Upper lobe of right lung (tissue), 1 donor: Measurements from ENCODE around the gene SMKR1. TPM values are rescaled to one million over a fixed set of nuclear protein-coding genes. Genes with fewer than 3 reads are reported as not detected.
"Not testable (repeated sequence)": the region's sequence is repeated elsewhere in the genome, so short reads cannot be mapped to it uniquely, and the experiment has no call there.

Source experiments
- ATAC-seq: fragments of 200-7000 bp; cut with Tn5 transposase; one replicate; pipeline ENCODE4 v1.9.1; 2020; ENCODE audit warnings: mild to moderate bottlenecking, moderate library complexity
- DNase-seq: peaks from one replicate; pipeline ENCODE4 v3.0.0-alpha.2; 2020
- H3K27ac ChIP-seq: fragments of 200-600 bp; one replicate; pipeline ENCODE4 v1.8.0; 2022
- H3K27me3 ChIP-seq: fragments of 200-600 bp; one replicate; pipeline ENCODE4 v1.8.0; 2022; ENCODE audit warnings: mild to moderate bottlenecking
- H3K36me3 ChIP-seq: fragments of 200-600 bp; one replicate; pipeline ENCODE4 v1.8.0; 2022
- H3K4me1 ChIP-seq: fragments of 200-600 bp; one replicate; pipeline ENCODE4 v1.8.0; 2022
- H3K4me3 ChIP-seq: fragments of 200-600 bp; one replicate; pipeline ENCODE4 v1.8.0; 2022; ENCODE audit warnings: mild to moderate bottlenecking
- H3K9me3 ChIP-seq: fragments of 200-600 bp; one replicate; pipeline ENCODE4 v1.8.0; 2022
- CTCF ChIP-seq: fragments of 200-600 bp; IDR thresholded peaks from one replicate; pipeline ENCODE4 v1.8.0; 2022; ENCODE audit warnings: antibody characterized with exemption
- intact Hi-C: fragments of 100-400 bp; cut with DNase I; formaldehyde crosslinking; loops from one replicate; pipeline ENCODE4 v1.11.0; 2022
- total RNA-seq: library from RNA; stranded (reverse); fragmentation: NEBNext Ultra II Directional; extraction: Animal tissue kit (Norgen Biotek cat#: 25700); gene quantifications from one replicate; pipeline ENCODE4 v1.2.1, GENCODE V29; 2021
- donor health status: DM: no; HTN: yes; CAD: no; lungs with severe emphysema.

The SMKR1 gene
- total RNA-seq, 1 donor from 2014 or later: not detected

GRCh38 chr7:129479831-129480230 lies 22.5 kb upstream of the SMKR1 start:
- no peak for ATAC-seq
- no peak for TF ChIP-seq CTCF
- Histone ChIP-seq H3K4me3 (no peak overlapping the region), H3K27ac (no peak overlapping the region), H3K4me1 (no peaks in the 10 kb centered on the region), H3K36me3 (no peaks in the 10 kb centered on the region), H3K27me3 (no peaks in the 10 kb centered on the region), H3K9me3 (no peaks in the 10 kb centered on the region)
- no peak for DNase-seq
- intact Hi-C loops: no loop called here

- H3K4me3 ChIP-seq: no peak overlapping the region
- ATAC-seq: no peak
- DNase-seq: no peak
- no peaks in the 10 kb centered on the region for H3K27me3 ChIP-seq
- intact Hi-C loops: no loop called here
- H3K4me1 ChIP-seq: no peaks in the 10 kb centered on the region
- no peaks in the 10 kb centered on the region for H3K9me3 ChIP-seq
- H3K36me3 ChIP-seq: no peaks in the 10 kb centered on the region
- no peak overlapping the region for H3K27ac ChIP-seq
- no peak for TF ChIP-seq CTCF
These were observed 21.5 kb upstream of the SMKR1 start for GRCh38 chr7:129480674-129481363.

GRCh38 chr7:129481376-129481775 lies 21.0 kb upstream of the SMKR1 start:
- ATAC-seq, H3K4me1 ChIP-seq, H3K36me3 ChIP-seq, intact Hi-C loops, H3K27me3 ChIP-seq, DNase-seq, H3K4me3 ChIP-seq, H3K27ac ChIP-seq, H3K9me3 ChIP-seq: not testable (repeated sequence)

- H3K27ac ChIP-seq: no peak overlapping the region
- no peaks in the 10 kb centered on the region for H3K36me3 ChIP-seq
- no peak overlapping the region for H3K4me3 ChIP-seq
- ATAC-seq: no peak
- no peaks in the 10 kb centered on the region for H3K27me3 ChIP-seq
- no peaks in the 10 kb centered on the region for H3K4me1 ChIP-seq
- intact Hi-C loops: no loop called here
- no peaks in the 10 kb centered on the region for H3K9me3 ChIP-seq
- TF ChIP-seq CTCF: no peak
- no peak for DNase-seq
These were observed 19.6 kb upstream of the SMKR1 start for GRCh38 chr7:129482781-129483180.

- H3K27ac ChIP-seq: no peak overlapping the region
- intact Hi-C loops: no loop called here
- H3K4me1 ChIP-seq: no peaks in the 10 kb centered on the region
- ATAC-seq (no peak), DNase-seq (no peak)
- H3K9me3 ChIP-seq: no peaks in the 10 kb centered on the region
- TF ChIP-seq CTCF: no peak
- H3K36me3 ChIP-seq: no peaks in the 10 kb centered on the region
- no peak overlapping the region for H3K4me3 ChIP-seq
- H3K27me3 ChIP-seq: no peaks in the 10 kb centered on the region
These were observed 12.8 kb upstream of the SMKR1 start for GRCh38 chr7:129489491-129489890.

- ATAC-seq (no peak), DNase-seq (no peak)
- no peak for TF ChIP-seq CTCF
- no peaks in the 10 kb centered on the region for H3K9me3 ChIP-seq
- H3K4me3 ChIP-seq: no peak overlapping the region
- H3K27ac ChIP-seq: no peak overlapping the region
- H3K27me3 ChIP-seq: no peaks in the 10 kb centered on the region
- intact Hi-C loops: no loop called here
- H3K4me1 ChIP-seq: no peaks in the 10 kb centered on the region
- no peaks in the 10 kb centered on the region for H3K36me3 ChIP-seq
These were observed 9.9 kb upstream of the SMKR1 start for GRCh38 chr7:129492391-129492790.
